HG03095 (cell line): ENCODE results near the gene FARSB.
A peak's percentile ranks its signal among the peaks of the same experiment; 100 is the strongest.

Experiments
- ATAC-seq: cut with Tn5 transposase; IDR thresholded peaks from one replicate; pipeline ENCODE4 v1.9.1; 2021; ENCODE audit warnings: moderate library complexity; ENCODE audit not compliant: unreplicated experiment

Gene FARSB

GRCh38 chr2:222668494-222669154 lies 12.7 kb upstream of the FARSB start:
- no peak for ATAC-seq

GRCh38 chr2:222663479-222663878 lies 7.6 kb upstream of the FARSB start:
- no peak for ATAC-seq

GRCh38 chr2:222656526-222657446 lies 894 bp upstream of the FARSB start:
- peak; percentile 20 for ATAC-seq

- ATAC-seq = no peak
Observed at GRCh38 chr2:222653280-222653679, 2.6 kb downstream of the FARSB start.

- ATAC-seq = no peak
Observed at GRCh38 chr2:222652491-222653255, 3.2 kb downstream of the FARSB start.

- no peak for ATAC-seq
Observed at GRCh38 chr2:222651718-222652418, 4.0 kb downstream of the FARSB start.

- ATAC-seq = no peak
Observed at GRCh38 chr2:222649801-222650200, 6.1 kb downstream of the FARSB start.

GRCh38 chr2:222646008-222646407 lies 9.9 kb downstream of the FARSB start:
- ATAC-seq = no peak

GRCh38 chr2:222643134-222643533 lies 12.8 kb downstream of the FARSB start:
- no peak for ATAC-seq

- no peak for ATAC-seq
Observed at GRCh38 chr2:222641336-222641735, 14.6 kb downstream of the FARSB start.

GRCh38 chr2:222637067-222637466 lies 18.8 kb downstream of the FARSB start:
- ATAC-seq = no peak

GRCh38 chr2:222635295-222635694 lies 20.6 kb downstream of the FARSB start:
- ATAC-seq = no peak

GRCh38 chr2:222627764-222628163 lies 28.1 kb downstream of the FARSB start:
- ATAC-seq = no peak

- no peak for ATAC-seq
Observed at GRCh38 chr2:222623756-222624309, 32.1 kb downstream of the FARSB start.

- no peak for ATAC-seq
Observed at GRCh38 chr2:222622910-222623309, 33.0 kb downstream of the FARSB start.

- no peak for ATAC-seq
Observed at GRCh38 chr2:222621893-222622292, 34.0 kb downstream of the FARSB start.

- no peak for ATAC-seq
Observed at GRCh38 chr2:222615320-222615719, 40.6 kb downstream of the FARSB start.

GRCh38 chr2:222613715-222614331 lies 42.1 kb downstream of the FARSB start:
- peak; percentile 88 for ATAC-seq

- no peak for ATAC-seq
Observed at GRCh38 chr2:222611684-222612083, 44.2 kb downstream of the FARSB start.

- ATAC-seq = no peak
Observed at GRCh38 chr2:222610746-222611145, 45.1 kb downstream of the FARSB start.
